GM21723 (cell line): ENCODE data around the gene PIGU.
"Not testable (repeated sequence)": the region's sequence is repeated elsewhere in the genome, so short reads cannot be mapped to it uniquely, and the experiment has no call there.

Experiments used
- ATAC-seq: cut with Tn5 transposase; IDR thresholded peaks from one replicate; pipeline ENCODE4 v1.9.1; 2021; ENCODE audit warnings: mild to moderate bottlenecking, moderate library complexity; ENCODE audit not compliant: unreplicated experiment

Gene PIGU

GRCh38 chr20:34663213-34663943 lies 13.5 kb downstream of the PIGU start:
- no peak for ATAC-seq

DNA sequence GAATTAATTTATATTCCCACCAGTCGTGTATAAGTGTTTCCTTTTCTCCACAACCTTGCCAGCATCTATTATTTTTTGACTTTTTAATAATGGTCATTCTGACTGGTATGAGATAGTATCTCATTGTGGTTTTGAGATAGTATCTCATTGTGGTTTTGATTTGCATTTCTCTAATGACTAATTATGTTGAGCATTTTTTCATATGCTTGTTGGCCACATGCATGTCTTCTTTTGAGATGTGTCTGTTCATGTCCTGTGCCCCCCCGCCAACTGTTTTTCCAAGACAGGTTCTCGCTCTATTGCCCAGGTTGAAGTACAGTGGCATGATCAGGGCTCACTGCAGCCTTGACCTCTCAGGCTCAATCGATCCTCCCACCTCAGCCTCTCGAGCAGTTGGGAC lies 15.1 kb downstream of the PIGU start:
- not testable (repeated sequence) for ATAC-seq

DNA sequence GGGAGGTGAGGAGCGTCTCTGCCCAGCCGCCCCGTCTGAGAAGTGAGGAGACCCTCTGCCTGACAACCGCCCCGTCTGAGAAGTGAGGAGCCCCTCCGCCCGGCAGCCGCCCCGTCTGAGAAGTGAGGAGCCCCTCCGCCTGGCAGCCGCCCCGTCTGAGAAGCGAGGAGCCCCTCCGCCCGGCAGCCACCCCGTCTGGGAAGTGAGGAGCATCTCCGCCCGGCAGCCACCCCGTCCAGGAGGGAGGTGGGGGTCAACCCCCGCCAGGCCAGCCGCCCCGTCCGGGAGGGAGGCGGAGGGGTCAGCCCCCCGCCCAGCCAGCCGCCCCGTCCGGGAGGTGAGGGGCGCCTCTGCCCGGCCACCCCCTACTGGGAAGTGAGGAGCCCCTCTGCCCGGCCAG lies 18.2 kb downstream of the PIGU start:
- ATAC-seq, result not testable (repeated sequence)

DNA sequence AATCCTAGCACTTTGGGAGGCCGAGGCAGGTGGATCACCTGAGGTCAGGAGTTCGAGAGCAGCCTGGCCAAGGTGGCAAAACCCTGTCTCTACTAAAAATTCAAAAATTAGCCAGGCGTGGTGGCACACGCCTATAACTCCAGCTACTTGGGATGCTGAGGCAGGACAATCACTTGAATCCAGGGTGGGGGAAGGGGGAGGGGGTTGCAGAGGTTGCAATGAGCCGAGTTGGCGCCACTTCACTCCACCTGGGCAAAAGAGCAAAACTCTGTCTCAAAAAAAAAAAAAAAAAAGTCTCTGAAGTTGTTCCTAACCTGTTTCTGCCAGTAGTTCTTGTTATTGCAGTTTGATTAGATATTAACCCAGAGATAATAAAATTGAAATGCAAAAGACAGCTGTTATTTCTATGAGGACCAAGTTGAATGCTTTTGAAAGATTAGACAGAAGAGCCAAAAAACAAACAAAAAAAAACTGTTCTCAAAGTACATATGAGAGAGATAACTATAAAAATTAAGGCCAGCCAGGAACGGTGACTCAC lies 22.6 kb downstream of the PIGU start:
- no peak for ATAC-seq

GRCh38 chr20:34651200-34651599 lies 25.7 kb downstream of the PIGU start:
- ATAC-seq, result no peak

GRCh38 chr20:34647737-34648136 lies 29.2 kb downstream of the PIGU start:
- ATAC-seq, result no peak

- ATAC-seq, result no peak
These were observed 31.9 kb downstream of the PIGU start for GRCh38 chr20:34644951-34645350.

- ATAC-seq, result no peak
These were observed 32.5 kb downstream of the PIGU start for GRCh38 chr20:34644345-34644744.

DNA sequence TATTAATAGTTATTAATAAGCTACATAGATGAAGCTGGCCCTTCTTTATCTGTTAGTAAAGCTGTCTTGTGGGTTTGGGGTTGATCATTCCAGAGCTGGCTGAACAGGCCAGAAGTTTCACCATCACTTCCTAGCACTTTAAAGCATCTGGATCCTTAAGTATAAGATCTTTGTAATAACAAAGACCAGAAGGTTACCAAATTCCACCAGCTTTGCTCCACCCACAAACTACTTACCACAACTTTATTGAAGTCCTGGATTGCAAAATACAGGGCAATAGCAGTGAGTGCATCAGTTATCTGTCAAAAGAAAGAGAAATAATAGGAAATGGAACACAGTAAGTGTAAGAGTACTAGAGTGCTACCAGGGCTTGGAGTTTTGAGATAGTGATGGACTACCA lies 33.0 kb downstream of the PIGU start:
- ATAC-seq, result no peak

- ATAC-seq, result no peak
These were observed 34.9 kb downstream of the PIGU start for GRCh38 chr20:34642009-34642408.

- no peak for ATAC-seq
These were observed 37.1 kb downstream of the PIGU start for GRCh38 chr20:34639755-34640222.

- no peak for ATAC-seq
These were observed 38.4 kb downstream of the PIGU start for GRCh38 chr20:34638532-34638931.

- no peak for ATAC-seq
These were observed 38.9 kb downstream of the PIGU start for GRCh38 chr20:34638039-34638292.

- no peak for ATAC-seq
These were observed 39.5 kb downstream of the PIGU start for GRCh38 chr20:34637245-34638038.

DNA sequence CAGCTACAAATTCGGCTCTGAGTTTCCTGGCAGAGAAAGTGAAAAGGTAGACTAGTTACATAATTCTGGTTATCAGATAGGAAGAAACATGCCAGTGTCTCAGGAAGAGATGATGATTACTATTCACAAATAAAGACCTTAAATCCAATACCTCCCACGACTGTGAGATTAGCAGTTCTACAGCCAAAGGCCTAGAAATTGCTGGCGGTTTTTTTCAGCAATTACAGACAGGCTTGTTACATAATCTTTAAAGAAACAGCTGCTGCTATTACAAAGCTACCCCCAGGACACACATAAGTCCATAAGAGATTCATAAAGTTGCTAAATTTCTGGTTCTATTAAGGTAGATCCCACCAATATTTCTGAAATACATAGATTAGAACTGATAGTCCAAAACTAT lies 40.2 kb downstream of the PIGU start:
- no peak for ATAC-seq

DNA sequence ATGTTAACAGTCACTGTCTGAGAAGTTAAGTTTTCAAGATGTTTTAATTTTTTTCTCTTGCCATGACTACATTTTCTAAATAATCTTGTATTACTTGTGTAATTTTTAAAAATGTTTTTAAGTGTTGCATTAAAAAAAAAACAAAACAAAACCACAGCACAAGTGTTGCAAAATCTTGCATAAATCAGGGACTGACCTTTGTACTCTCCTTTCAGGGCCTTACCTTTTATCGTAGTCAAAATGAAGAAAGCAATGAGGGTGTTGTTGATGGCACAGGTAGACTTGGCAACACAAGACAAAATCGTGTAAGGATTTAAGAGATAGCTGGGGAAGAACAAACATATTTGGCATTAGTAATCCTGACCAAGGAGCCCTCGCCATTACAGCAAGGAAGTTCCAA lies 42.5 kb downstream of the PIGU start:
- no peak for ATAC-seq

DNA sequence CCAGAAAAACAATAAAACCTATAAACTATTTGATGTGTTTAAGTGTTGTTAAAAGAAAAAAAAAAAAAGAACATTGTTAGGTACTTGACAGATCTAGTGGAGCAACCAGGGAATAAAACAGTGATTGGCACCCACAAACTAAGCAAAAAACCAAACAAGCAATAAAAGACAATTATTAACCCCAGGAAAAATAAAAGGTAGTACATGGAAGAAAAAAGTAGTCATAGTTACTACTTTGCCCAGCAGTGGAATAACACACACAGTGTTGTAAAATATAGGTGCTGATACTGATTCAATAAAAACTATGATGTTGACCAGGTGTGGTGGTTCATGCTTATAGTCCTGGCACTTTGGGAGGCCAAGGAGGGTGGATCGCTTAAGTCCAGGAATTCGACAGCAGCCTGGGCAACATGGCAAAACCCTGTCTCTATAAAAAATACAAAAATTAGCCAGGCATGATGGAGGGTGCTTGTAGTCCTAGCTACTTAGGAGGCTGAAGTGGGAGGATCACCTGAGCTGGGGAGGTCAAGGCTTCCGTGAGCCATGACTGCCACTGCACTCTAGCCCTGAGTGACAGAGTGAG lies 43.9 kb downstream of the PIGU start:
- ATAC-seq, result no peak

DNA sequence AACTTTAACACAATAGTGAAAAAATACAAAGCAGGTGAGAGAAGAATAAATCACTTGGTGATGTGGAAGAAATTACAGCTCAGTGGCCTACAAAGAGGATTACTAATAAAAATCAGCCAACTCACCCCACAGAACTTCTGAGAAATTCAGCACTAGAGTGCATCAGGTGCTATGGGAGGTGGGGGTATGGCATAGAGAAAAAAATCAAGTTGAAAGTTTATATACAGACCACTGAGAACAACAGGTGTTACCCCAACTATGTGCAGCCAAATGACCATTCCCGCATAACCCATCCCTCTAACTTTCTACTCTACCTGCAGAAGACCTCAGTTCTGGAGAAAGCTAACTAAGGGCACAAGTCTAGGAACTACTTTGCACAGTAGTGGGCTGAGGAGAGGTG lies 47.0 kb downstream of the PIGU start:
- no peak for ATAC-seq

DNA sequence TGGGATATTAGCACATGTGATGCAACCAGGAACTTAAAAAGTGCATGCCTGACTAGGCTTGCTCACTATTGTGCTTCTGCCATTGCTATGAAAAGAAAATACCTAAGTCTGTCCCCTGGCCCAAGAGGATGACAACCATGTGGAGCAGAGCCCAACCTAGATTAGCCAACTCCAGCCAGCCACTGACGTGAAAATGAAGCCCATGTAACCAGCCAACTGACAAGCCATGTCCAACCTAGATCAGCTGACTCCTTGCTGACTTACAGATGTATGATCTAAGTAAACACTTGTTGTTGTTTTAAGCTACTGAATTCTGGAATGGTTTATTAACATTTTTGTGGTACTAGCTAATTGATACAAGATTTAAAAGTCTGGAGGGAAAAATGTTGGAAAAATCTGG lies 47.5 kb downstream of the PIGU start:
- ATAC-seq, result no peak

DNA sequence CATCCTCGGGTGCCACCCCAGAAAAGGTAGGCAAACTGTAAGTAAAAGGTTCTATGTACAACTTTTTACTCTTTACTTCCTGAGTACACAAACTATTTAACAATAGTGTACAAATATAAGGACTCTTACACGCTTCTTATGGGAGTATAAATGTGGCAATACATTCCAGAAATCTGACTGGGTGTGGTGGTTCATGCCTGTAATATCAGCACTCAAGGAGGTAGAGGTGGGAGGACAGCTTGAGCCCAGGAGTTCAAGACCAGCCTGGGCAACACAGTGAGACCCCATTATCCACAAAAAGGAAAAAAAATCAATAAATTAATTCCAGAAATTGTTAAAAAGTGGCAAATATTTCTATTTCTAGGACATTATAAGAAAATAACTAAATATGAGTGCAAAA lies 48.9 kb downstream of the PIGU start:
- ATAC-seq, result no peak

DNA sequence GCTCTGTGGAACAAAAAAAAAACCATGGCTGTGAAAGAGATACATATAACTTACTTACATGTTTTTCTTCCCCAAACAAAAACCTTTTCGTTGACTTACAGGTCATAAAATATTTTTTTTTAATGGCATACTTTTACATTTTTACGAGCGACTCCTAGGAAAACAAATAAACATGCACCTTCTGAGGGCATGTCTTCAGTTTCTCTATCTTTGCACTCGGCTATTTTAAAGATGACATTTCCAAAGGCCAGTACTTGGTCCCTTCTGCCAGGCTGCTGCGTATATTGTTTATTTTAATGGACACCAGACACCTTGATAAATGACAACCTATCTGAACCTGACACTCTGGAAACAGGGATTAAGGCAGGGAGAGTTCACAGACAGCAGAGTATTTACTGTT lies 49.4 kb downstream of the PIGU start:
- no peak for ATAC-seq

DNA sequence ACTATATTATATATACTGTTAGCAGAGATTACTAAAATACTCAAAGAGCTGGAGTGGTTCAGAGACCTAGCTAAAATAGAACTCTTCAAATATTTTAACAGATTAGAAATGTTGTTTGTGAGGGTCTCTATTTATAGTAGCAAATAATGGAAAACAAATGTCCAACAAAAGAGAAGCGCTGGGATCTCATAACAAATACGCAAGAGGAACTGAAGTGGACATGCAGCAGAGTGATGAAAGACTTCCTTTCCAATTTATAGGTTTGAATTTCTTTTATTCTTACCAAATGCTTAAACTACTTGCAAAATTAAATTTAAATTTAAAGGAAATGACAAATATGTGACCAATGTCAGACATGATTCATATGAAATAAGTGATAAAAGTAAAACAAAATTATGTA lies 49.9 kb downstream of the PIGU start:
- no peak for ATAC-seq
